Muscle layer of colon (tissue), 2 donors: ENCODE measurements around the gene TCP1.

Experiments
- H3K27ac ChIP-seq: one replicate; pipeline ENCODE4 v1.7.0; 2013; ENCODE audit warnings: low read depth, mild to moderate bottlenecking, low read length, moderate library complexity
- H3K27me3 ChIP-seq, 2 donors: one replicate each; pipeline ENCODE4 v1.7.0; 2013; ENCODE audit warnings: low read length in 2 of 2, mild to moderate bottlenecking in 2 of 2; ENCODE audit not compliant: insufficient read depth in 2 of 2, control insufficient read depth in 1 of 2
- H3K36me3 ChIP-seq: one replicate; pipeline ENCODE4 v1.7.0; 2013; ENCODE audit warnings: mild to moderate bottlenecking, low read length; ENCODE audit not compliant: insufficient read depth
- H3K4me1 ChIP-seq: one replicate; pipeline ENCODE4 v1.7.0; 2013; ENCODE audit warnings: mild to moderate bottlenecking, low read length; ENCODE audit not compliant: insufficient read depth
- H3K4me3 ChIP-seq, 2 donors: one replicate each; pipeline ENCODE4 v1.7.0; 2013; ENCODE audit warnings: low read length in 2 of 2, low read depth in 1 of 2, mild to moderate bottlenecking in 1 of 2, moderate library complexity in 1 of 2
- H3K9ac ChIP-seq: one replicate; pipeline ENCODE4 v1.7.0; 2013; ENCODE audit warnings: low read length
- H3K9me3 ChIP-seq: one replicate; pipeline ENCODE4 v1.7.0; 2013; ENCODE audit warnings: mild to moderate bottlenecking, low read length
- donor health status: abdominal sarcoma.
- donor health status: Adenocarcinoma of cecum.

TCP1 gene

DNA sequence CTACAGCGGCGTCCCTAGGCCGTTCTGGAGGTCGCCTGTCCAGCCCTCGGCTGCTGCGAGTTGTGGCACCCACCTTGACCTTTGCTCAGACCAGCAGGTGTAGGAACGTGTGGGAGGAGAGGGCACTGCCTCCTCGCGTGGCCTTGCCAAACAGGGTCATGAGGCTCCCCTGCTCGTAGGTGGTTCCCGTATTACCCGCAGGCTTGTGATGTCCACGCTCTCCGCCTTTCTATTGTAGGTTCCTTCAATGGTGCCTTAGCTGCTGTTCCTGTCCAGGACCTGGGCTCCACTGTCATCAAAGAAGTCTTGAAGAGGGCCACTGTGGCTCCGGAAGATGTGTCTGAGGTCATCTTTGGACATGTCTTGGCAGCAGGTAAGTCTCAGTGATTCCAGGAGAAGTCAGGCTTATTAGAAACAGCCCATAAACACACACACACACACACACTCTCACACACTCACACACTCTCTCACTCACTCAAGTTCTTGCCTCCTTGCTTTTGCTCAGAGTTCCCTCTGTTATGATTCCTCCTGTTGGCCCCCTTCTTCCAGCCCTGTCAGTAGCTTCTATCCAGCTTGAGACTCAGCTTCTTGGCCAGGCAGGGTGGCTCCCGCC, 26.6 kb downstream of the TCP1 start:
- peaks cover 18% of the 10 kb centered on the region for H3K4me1 ChIP-seq
- H3K36me3 ChIP-seq: peaks cover 24% of the 10 kb centered on the region

GRCh38 chr6:159761873-159762680, 27.3 kb downstream of the TCP1 start, which contains the start of gene ACAT2:
Gene ACAT2 (plus strand): TSS chr6:159762045. CDS start chr6:159762088, 43 bp downstream.
- peak within 1 kb of the TSS; percentile 91 for H3K9ac ChIP-seq
- no peaks in the 10 kb centered on the region for H3K9me3 ChIP-seq
- H3K27me3 ChIP-seq: no peaks in the 10 kb centered on the region
- peak within 1 kb of the TSS; percentile 96 for H3K27ac ChIP-seq
- H3K36me3 ChIP-seq: peaks cover 20% of the 10 kb centered on the region
- H3K4me3 ChIP-seq: peak within 1 kb of the TSS; percentile 78 to 95
- H3K4me1 ChIP-seq: peaks cover 18% of the 10 kb centered on the region

More for the DNA sequence above, 26.6 kb downstream of the TCP1 start:
- H3K27ac ChIP-seq: peak overlapping the region; percentile 96
- H3K27me3 ChIP-seq: no peaks in the 10 kb centered on the region
- peak overlapping the region; percentile 90 for H3K9ac ChIP-seq
- peak overlapping the region; percentile 78 to 95 for H3K4me3 ChIP-seq
- H3K9me3 ChIP-seq: no peaks in the 10 kb centered on the region

GRCh38 chr6:159761129-159761872, 28.1 kb downstream of the TCP1 start:
- H3K9ac ChIP-seq: peak overlapping the region; percentile 91
- H3K27me3 ChIP-seq: no peaks in the 10 kb centered on the region
- H3K9me3 ChIP-seq: no peaks in the 10 kb centered on the region
- peaks cover 20% of the 10 kb centered on the region for H3K36me3 ChIP-seq
- peak overlapping the region; percentile 93 for H3K27ac ChIP-seq
- peaks cover 18% of the 10 kb centered on the region for H3K4me1 ChIP-seq
- H3K4me3 ChIP-seq: peak overlapping the region; percentile 59 to 95

DNA sequence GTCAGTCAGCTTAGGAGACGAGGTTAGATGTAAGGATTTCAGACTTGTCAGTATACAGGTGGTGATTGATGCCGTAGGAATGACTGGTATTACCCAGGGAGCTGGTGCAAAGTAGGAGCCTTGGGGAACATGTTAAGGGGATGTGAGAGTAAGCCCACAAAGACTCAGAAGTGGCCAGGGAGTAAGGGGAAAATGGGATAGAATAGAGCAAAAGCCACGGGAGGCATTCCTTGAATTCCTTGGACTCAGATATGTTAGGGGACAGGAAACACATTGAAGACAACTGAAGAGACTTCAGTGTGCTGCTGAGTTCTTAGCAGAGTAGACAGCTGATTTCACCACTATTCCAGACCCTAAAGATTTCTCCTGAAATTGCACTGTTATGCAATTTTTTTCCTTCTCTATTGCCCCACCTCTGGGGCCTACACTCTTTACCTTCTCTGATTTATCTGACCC, 28.8 kb downstream of the TCP1 start:
- Histone ChIP-seq H3K4me3 (peak overlapping the region; percentile 59 to 95), H3K27ac (peak overlapping the region; percentile 93), H3K9ac (peak overlapping the region; percentile 91), H3K27me3 (no peaks in the 10 kb centered on the region), H3K4me1 (peaks cover 18% of the 10 kb centered on the region), H3K9me3 (no peaks in the 10 kb centered on the region), H3K36me3 (peaks cover 26% of the 10 kb centered on the region)

- H3K4me1 ChIP-seq: peaks cover 18% of the 10 kb centered on the region
Observed at GRCh38 chr6:159759645-159760044, 29.8 kb downstream of the TCP1 start.

DNA sequence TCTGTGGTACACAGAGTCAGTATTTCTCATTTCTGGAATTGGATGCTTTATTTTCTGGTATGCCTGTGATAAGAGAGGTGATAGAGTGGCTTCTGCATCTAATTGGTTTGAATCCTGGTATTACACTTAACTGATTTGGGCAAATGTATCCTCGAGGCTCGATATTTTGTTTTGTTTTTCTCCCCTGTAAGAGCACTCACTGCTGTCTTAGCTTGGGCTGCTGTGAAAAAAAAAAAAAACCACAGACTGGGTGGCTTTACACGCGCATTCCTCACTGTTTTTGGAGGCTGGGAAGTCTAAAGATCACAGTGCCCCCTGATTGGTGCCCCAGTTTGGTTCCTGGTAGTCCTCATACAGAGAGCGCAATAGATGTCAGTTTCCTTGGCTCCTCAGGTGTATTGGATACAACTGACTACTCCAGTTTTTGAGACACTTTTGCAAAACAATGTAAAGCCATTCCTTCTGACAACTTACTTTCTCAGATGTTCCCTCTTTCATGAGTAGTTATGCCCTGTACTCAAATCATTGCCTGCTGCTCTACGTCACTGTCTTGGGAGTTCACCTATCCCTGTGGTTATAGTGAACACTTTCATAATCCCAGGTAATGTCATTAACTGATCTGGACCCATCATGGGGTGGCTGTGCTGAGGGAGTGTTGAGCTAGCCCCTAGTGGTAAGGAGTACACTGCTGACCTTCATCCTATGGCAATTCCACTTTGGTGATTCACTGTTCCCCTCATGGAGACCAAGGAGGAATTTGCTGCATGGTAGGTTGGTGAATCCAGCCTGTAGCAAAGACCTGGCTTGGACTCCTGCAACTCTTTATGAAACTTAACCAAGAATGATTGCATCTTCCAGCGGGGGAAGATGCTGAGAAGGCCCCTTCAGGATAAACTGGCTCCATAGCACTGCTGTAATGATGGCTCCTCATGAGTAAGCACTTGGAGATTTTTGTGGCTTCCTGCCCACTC, 31.1 kb downstream of the TCP1 start:
- Histone ChIP-seq H3K27ac (no peak overlapping the region), H3K4me1 (peaks cover 18% of the 10 kb centered on the region), H3K9me3 (no peaks in the 10 kb centered on the region), H3K36me3 (peaks cover 44% of the 10 kb centered on the region), H3K27me3 (no peaks in the 10 kb centered on the region), H3K4me3 (no peak overlapping the region), H3K9ac (no peak overlapping the region)

More at GRCh38 chr6:159759645-159760044, 29.8 kb downstream of the TCP1 start:
- Histone ChIP-seq H3K4me3 (no peak overlapping the region), H3K9me3 (no peaks in the 10 kb centered on the region), H3K36me3 (peaks cover 34% of the 10 kb centered on the region), H3K9ac (no peak overlapping the region), H3K27me3 (no peaks in the 10 kb centered on the region), H3K27ac (no peak overlapping the region)

GRCh38 chr6:159756508-159756907, 32.9 kb downstream of the TCP1 start:
- Histone ChIP-seq H3K4me3 (no peak overlapping the region), H3K9me3 (no peaks in the 10 kb centered on the region), H3K4me1 (peaks cover 10% of the 10 kb centered on the region), H3K27me3 (no peaks in the 10 kb centered on the region), H3K9ac (no peak overlapping the region), H3K36me3 (peaks cover 62% of the 10 kb centered on the region), H3K27ac (no peak overlapping the region)

GRCh38 chr6:159754959-159755914, 34.2 kb downstream of the TCP1 start:
- H3K4me3 ChIP-seq: no peak overlapping the region
- no peaks in the 10 kb centered on the region for H3K4me1 ChIP-seq
- no peaks in the 10 kb centered on the region for H3K27me3 ChIP-seq
- H3K27ac ChIP-seq: no peak overlapping the region
- no peaks in the 10 kb centered on the region for H3K9me3 ChIP-seq
- H3K9ac ChIP-seq: no peak overlapping the region
- peaks cover 64% of the 10 kb centered on the region for H3K36me3 ChIP-seq

DNA sequence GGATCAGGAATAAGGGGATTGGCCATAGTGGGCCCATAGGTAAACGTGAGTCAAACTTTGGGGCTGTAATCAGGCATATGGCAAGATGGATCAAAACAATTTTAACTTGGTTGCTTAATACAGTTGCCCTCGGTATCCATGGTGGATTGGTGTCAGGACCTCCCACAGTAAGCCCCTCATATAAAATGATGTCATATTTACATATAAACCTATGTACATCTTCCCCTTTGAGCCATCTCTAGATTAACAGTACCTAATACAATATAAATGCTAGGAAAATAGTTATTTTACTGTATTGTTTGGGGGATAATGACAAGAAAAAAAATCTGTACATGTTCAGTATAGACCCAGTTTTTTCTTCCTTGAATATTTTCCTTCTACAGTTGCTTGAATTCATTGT, 35.0 kb downstream of the TCP1 start:
- no peak overlapping the region for H3K27ac ChIP-seq
- no peaks in the 10 kb centered on the region for H3K9me3 ChIP-seq
- H3K4me3 ChIP-seq: no peak overlapping the region
- no peaks in the 10 kb centered on the region for H3K27me3 ChIP-seq
- peaks cover 64% of the 10 kb centered on the region for H3K36me3 ChIP-seq
- H3K4me1 ChIP-seq: no peaks in the 10 kb centered on the region
- no peak overlapping the region for H3K9ac ChIP-seq
